Activated CD4-positive, alpha-beta T cell treated with anti-CD3 and anti-CD28 coated beads, Interleukin-2, amount 50 U/mL, for 16 hours (primary cell): ENCODE data around the gene GABPB1.

Source experiments
- DNase-seq: peaks from one replicate; pipeline ENCODE4 v3.0.0-alpha.2; 2020

GABPB1 gene

DNA sequence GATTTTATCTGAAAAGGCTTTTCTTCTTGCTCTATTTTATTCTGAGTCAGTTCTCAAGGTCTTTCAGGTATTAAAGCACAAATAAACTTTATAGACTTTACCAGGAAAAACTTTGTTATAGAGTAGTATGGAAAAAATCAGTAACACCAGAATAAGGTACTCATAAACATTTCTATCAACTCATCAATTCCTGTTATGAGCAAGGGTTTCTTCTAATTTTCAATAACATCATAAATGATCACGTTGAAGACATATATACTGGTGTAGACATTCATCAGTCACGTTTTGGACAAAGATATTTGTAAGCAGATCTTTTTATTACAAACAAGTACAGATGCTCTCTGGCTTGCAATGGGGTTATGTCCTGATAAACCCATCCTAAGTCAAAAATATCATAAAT is 79.9 kb downstream of the GABPB1 start:
- no peak for DNase-seq

DNA sequence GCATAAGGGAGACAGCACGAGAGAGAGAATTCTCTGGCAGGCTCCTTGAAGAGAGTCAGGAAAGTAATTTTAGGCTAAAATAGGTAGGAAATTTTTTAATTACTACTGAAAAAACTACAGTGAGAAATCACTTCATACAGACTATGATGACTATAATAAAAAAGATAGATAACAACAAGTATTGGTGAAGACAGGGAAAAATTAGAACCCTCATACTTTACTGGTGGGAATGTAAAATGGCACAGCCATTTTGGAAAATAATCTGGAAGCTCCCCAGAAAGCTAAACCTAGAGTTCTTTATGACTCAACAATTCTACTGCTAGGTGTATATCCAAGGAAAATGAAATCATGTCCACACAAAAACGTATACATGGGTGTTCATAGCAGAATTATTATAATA is 87.4 kb downstream of the GABPB1 start:
- DNase-seq = no peak

DNA sequence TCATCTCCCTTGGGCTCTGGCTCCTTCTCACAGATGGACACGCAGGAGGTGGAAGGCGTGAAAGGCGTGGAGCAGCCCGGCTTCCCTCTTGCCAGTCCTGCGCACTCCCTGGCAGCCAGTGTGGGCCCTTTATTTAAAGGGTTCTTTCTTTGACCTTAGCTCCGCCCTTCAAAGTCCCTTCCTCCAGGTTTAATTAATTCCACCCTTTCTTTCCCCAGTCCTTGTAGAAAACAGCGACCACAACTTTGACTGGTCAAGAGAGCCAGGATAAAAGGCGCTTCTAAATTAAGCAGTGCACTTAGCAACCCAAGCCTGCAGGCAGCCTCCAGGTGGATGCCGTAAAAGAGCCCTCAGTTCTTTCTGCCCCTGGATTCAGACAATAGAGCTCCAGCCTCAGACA is 89.4 kb downstream of the GABPB1 start, which contains the start of gene HDC:
Gene HDC (minus strand): TSS at position 107 of the 400 bp plus-strand sequence. CDS start 103 bp downstream, at position 4.
- DNase-seq = no peak

DNA sequence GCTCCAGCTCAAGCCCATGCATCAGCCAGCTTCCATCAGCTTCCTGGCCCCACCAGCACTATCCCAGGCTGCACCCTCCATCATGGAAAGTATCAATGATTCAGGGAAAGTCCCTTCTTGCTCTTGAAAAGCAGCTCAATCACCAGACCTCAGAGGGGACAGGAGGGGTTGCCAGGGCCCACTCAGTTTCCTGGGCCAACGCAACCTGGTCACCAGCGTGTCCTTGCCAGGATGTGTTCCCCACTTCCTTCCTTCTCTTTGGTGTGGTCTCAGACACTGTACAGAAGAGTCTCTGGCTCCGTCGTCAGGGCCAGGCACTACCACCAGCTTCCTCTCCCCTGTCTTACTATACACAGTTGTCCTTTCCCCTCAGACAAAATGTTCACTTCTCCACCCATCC is 92.5 kb downstream of the GABPB1 start:
- peak; percentile 80 for DNase-seq

DNA sequence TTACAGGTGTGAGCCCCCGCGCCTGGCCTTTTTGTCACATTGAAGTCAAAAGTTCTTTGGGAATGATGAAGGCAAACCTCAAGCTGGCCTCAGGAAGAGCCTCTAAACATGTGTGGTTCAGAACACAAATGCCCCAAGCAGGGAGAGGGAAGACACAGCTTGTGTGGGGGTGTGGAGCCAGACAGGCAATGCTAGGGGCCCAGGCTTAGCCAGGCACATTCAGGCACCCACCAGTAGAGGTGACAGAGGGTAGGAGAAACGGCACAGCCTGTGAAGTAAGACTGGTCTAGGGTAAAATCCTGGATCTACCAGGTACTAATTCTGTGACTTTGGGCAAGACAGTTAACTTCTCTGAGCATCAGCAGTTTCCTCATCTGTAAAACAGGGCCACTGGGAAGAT is 93.0 kb downstream of the GABPB1 start:
- DNase-seq = peak; percentile 57

DNA sequence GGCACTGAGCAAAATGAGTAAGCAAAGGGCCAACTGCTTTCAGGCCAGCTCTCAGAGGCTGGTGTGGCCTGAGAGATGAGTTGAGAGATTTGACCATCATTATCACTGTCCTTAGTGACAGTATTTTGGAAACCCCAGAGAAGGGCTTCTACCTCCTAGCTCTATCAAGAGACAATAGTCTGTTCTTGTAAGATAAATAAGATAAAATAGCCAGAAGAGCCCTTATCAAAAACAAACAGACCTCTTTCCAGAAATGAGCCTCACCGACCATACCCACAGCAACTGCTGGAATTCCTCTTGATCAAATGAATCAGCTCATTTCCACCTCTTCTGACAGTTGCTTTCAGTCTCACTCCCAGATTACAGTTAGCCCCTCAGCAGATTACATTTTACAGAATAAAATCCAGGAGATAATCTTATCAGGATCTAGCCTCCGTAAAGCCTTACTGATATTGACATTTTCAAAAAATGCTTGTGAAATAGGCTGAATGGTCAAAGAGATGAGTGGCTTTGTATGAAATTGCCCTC is 94.0 kb downstream of the GABPB1 start:
- peak; percentile 82 for DNase-seq

DNA sequence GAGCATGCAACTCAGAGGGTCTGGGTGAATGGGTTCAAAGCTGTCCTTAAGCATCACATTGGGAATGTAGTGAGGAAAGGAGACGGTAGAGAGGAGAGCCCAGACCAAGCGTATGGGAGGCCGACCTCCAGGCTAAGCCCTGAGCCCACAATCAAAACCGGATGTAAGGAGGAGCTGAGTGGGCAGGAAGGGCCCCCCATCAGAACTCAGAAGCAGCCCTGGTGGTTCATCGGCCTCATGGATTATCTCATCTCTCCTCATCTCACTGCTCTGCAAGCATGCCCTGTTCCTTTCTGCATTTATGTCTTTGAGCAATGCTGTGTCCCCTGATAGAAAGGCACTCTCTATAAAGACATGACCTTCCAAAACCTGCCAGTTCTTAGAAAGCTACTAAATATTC is 95.7 kb downstream of the GABPB1 start:
- DNase-seq = no peak

DNA sequence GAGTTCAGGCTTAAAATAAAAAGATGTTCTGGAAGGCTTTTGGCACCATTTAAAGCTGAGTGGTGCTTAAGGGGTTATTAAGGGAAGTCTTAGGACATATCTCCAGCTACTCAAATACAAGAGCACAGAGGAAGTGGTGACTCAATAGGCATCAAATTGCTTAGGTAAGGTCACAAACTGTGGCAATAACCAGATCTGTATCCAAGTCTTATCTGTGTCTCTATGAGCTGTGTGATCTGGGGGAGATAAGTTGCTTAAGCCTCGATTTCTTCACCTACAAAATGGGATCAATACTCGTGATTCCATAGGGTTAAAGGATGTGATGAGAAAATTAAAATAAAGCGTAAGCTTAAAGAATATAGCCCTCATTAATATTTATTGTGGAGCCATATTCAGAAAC is 97.1 kb downstream of the GABPB1 start:
- DNase-seq = peak; percentile 68

DNA sequence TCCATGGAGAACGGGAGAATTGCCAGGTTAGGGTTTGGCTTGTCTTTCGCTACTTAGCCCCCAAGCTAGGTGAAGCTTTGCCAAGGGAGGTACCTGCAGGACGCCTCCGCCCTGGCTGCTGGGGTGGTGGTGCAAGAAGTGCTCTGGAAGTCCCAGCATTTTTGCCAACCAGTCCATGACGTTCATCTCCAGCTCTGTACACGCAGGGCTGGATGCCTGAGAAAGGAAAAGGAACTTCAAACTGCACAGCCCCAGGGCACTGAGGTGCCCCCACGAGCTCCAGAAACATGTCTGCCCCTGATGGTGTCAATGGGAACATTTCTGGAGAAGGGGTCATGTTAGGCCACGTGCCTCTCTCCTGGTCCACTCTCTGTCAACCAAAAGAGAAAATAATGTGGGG is 97.7 kb downstream of the GABPB1 start:
- DNase-seq = no peak

DNA sequence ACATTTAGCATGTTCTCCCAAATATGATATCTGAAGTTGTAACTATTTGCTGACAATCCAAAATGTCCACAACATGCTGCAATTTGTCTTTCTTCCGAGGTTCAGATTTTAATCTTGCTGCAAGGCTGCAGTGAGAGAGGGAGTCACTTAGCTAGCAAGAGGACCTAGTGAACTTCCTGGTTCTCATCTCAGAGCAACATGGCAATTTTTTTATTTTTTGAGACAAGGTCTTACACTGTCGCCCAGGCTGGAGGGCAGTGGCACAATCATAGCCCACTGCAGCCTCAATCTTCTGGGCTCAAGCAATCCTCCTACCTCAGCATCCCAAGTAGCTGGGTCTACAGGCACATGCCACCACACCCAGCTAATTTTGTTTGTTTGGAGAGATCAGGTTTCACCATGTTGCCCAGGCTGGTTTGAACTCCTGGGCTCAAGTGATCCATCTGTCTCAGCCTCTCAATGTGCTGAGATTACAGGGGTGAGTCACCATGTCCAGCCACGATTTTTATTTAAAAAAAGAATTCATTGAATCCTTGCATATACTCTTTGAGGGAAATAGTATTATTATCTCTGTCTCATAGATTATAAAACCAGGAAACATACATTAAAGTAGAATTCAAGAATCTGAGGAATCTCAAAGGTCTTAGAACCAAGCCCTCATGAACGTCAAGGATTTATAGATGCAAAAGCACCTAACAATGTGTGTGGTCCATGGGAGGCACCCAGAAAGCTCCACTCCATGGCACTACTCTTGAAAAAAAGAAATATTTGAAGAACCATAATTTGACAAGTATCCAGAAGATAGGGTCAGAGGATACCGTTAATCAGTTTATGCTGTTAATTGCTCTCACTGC is 98.6 kb downstream of the GABPB1 start:
- no peak for DNase-seq

DNA sequence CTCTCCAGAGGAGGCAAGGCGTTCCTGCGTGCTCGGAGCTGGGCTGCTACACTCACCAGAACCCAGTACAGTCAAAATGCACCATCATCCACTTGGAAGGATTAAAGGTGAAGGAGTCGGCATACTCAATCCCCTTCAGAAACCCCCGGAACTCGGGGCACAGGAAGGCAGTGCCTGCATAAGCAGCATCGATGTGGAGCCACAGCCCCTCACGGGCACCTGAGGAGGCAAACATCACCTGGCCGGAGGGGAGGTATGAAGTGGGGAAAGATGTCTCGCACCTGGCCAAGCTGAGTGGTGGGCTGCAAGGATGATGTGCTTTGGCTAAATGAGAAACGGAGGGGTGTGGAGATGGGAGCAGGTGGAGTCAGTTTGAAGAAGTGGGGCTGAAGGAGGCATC is 102.4 kb downstream of the GABPB1 start:
- no peak for DNase-seq

DNA sequence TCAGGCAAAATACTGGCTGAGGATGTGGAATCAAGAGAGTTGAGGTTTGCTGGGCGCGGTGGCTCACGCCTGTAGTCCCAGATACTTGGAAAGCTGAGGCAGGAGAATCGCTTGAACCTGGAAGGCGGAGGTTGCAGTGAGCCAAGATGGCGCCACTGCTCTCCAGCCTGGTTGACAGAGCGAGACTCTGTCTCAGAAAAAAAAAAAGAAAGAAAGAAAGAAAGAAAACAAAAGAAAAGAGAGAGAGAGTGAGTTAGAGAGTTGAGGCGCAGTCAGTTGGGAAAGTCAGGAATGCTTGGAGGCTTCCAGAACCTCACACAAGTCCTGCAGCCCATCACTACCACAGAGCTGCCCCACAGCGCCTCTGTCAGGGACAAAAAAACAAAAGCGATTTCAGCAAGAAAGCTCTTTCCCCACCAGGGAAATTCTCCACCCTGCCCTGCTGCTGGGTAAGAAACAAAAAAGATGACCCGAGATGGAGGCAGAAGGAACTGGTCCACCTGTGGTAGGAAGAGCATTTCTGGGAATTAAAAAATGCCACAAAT is 103.3 kb downstream of the GABPB1 start:
- DNase-seq = no peak

DNA sequence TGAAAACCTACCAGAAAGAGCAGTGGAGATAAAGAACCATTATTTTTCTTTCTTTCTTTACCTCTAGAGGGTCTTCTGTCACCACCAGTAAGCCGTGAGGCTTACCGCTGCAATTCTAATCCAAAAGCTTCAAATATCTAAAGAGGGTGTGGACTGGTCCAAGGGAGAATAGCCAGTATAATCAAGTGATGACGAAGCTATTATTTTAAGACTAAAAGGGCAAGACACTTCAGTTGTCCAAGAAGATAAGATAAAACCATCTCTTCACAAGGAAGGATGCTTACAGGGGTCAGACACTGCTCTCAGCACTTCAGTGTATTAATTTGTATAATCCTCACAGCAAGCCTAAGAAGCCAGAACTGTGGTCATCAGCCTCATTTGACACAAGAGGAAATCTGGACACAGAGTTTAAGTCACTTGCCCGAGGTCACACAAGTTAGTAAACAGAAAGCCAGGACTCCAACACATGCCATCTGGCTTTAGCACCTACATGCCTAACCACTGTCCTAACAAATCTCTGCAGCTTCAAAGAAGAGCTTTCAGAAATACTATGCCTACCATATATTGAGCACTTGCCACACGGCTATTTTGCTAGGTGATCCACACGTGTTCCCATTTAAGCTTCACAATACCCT is 104.1 kb downstream of the GABPB1 start:
- DNase-seq = no peak

DNA sequence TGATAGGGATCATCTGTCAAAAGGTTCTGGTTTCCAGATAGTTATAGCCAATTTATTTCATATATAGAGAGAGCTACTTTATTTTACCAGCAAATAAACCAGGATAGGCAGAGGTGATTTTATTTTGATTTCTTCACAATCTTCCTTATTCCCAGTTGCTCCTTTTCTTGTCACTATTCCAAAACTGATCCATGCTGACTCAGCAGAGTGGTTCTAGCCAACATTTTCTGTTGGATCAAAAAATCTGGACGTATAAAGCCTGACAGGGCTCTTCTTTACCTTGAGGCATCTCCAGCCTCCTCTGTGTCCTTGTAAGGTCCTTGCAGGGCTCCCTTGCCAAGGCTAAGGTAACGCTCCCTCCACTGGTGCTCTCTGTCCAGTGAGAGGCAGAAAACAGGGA is 105.3 kb downstream of the GABPB1 start:
- DNase-seq = no peak

DNA sequence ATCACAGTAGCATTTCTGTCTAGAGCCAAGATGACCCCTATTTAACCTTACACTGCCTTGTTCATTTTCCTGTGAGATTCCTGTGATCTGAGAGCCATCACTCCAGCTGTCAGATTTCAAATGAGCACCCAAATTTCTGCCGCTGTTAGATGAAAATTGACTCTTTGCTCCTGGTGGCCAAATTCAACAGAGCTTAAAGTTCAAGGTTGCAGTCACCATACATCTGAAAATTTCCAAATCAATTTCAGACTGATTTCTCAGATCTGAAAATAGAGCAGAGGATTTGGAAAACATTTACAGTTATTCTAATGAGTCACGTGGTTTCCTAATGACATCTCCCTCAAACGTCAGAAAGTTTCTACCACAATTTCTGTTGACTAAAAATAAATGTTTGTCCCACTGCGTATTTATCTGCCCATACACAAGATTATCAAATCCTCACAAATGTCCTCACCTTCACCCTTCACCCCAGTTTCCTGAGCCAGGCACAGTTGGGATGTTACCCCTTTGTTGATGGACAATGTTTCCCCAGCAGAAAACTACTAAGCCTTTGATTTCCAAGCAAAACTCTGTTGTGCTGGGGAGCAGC is 105.9 kb downstream of the GABPB1 start:
- peak; percentile 54 for DNase-seq

DNA sequence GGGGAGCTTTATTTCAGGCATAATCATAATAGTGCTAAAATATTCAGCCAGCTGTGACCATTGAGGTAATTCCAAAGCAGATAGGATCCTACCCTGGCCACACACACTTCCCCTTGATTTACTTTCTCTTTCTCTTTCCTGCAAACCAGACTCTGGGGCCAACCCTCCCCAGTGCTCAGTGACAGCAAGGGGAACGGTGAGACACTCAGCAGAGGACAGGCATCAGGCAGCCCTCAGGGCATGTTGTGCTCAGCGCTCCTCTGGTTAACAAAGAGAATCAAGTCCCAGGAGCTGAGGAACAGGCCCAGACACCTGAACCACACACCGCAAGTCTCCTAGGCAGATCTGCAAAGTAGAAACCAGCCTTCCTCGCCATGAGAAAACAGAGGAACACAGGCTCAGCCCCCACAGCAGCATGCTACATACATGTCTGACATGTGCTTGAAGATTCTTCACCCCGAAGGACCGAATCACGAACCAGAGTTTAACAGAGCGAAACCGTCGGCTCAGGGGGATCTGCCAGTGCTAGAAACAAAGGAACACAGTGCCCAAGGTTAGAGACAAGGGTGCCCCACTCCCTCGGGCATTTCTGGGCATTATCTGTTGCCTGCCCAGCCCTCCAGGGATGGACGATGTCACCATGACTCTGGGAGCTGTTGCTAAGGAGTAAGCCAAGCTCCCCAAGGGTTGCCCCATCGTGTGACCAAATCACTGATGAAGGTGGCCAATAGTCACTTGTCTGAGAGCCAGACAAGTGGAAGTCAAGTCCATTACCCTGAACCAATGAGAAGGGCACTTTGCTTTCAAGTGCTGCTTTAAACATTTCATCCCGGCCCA is 107.0 kb downstream of the GABPB1 start:
- DNase-seq = peak; percentile 82

DNA sequence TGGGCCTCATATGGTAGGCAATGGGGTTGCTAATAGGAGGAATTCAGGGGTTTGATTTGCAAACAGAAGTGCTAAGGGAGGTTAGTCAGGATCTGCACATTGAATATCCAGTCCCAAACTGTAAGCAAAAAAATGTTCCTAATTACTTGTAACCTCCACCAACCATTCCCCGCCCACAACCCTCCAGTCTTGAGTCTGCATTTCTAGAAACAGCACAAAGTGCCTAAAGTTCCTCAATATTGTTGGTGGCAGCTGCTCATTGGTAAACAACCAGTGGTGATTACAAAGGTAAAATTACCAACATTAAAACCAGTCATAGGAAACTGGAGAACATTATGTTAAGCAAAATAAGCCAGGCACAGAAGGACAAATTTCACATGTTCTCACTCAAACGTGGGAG is 108.4 kb downstream of the GABPB1 start:
- no peak for DNase-seq

DNA sequence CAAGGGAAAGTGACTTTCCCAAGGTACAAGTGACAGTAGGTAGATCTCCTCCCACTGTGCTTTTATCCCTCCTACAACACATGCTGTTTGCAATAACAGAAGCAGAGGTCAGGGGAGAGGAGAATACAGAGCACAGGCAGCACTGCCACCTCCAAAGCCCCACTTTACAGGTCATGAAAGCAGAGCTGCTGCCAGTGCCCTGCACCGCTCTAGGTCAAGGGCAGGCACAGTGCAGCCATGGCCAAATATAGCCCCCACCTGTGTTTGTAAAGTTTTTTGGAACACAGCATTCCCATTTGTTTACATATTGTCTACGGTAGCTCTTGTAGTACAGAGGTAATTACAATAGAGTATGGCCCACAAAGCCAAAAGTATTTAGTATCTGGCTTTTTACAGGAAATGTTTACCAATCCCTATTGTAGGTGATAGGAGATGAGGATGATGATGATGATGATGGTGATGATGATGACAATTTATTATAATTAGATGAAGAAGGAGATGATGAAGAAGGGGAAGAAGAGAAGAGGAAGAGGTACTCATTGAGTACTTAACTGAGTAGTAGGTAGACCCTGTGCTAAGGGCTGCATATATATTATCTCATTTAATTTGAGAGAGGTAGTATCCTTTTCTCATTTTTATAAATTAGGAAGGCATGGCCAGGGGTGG is 109.9 kb downstream of the GABPB1 start:
- DNase-seq = no peak

DNA sequence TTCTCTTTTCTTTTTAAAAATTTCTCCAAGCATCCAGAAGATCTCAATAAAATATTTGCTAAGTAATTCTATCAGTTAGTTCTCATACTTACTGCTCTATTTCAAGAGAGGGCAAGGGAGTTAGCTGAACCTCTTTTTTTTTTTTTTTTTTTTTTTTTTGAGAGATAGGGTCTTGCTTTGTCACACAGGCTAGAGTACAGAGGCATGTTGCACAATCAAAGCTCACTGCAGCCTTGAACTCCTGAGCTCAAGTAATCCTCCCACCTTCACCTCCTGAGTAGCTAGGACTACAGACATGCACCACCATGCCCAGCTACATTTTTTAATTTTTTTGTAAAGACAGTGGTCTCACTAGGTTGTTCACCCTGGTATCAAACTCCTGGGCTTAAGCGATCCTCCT is 110.8 kb downstream of the GABPB1 start:
- no peak for DNase-seq

DNA sequence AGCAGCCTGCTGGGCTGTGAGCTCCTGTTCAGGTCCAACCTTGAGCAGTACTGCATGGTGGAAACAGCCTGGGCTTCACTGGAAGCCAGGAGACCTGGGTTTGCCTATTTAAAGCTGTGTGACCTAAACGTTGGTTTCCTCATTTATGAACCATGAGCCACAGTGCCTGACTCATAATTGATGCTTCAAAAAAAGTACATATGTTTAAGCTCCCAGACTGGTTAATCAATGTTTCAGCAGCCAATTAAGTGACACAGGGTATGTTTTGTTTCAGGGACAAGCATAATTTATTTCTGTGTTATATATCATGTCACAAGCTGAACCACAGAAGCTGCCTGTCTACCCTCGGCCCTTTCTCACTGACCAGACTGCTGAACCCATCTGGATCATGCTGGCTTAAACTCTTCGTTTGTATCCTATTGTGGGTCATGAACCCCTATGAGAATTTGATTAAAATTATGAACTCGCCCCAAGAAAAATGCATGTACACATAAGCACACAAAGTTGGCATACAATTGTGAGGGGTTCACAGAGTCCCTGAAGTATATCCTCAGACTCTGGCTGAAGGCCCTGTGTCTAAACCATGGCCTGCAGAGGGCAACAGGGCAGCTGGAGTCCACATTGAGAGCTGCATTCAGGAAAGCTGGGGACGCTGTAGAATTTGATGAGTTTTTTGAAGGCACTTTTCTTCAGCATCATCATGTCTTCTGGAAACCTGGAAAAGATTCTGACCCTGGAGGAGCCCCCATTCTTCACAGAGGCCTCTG is 113.1 kb downstream of the GABPB1 start:
- DNase-seq = peak; percentile 43

DNA sequence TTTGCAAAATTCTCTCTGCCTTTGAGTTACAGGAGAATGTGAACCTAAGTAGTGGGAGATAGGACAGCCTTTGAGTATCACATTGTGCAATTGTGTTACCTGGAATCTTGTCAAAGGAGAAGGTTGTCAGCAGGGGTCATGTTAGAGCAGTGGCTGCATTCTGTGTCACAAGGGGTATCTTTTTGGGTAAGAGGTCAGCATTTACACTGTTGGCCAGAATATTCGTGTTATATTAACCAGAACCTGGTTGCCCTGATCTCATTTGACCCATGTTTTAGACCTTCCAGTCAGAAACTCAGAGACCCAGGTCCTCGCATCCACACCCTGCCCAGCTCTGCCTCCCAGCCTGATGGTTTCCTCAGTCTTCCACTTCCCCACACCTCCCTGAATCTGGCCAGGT is 116.7 kb downstream of the GABPB1 start:
- no peak for DNase-seq
